IMR-90 (cell line): ENCODE results near the gene KCNT2.

Experiments
- BHLHE40 ChIP-seq: fragments of 150-350 bp; IDR thresholded peaks from 2 replicates; pipeline ENCODE4 v1.6.1; 2016; ENCODE audit warnings: mild to moderate bottlenecking, low read depth, low read length
- CHD1 ChIP-seq: IDR thresholded peaks from 2 replicates; pipeline ENCODE4 v1.6.1; 2012; ENCODE audit warnings: low read depth, low read length, improper control_type of control experiment
- CTCF ChIP-seq: conservative IDR thresholded peaks from 2 replicates; pipeline ENCODE4 v1.5.1; 2012; ENCODE audit warnings: mild to moderate bottlenecking, low read depth, low read length, improper control_type of control experiment
- ELK1 ChIP-seq: fragments of 150-350 bp; IDR thresholded peaks from 2 replicates; pipeline ENCODE4 v1.6.1; 2016; ENCODE audit warnings: low read depth, mild to moderate bottlenecking, low read length, moderate library complexity, borderline replicate concordance
- POLR2A ChIP-seq: IDR thresholded peaks from 2 replicates; pipeline ENCODE4 v1.6.1; 2012; ENCODE audit warnings: mild to moderate bottlenecking, low read depth, low read length

GRCh38 chr1:196584696-196585095 is 23.5 kb downstream of the KCNT2 start:
- TF ChIP-seq CTCF = no peak
- no peak for TF ChIP-seq POLR2A
- TF ChIP-seq CHD1 = no peak
- TF ChIP-seq ELK1 = no peak
- no peak for TF ChIP-seq BHLHE40
